ENCODE measurements around the gene PBX1.

DNA sequence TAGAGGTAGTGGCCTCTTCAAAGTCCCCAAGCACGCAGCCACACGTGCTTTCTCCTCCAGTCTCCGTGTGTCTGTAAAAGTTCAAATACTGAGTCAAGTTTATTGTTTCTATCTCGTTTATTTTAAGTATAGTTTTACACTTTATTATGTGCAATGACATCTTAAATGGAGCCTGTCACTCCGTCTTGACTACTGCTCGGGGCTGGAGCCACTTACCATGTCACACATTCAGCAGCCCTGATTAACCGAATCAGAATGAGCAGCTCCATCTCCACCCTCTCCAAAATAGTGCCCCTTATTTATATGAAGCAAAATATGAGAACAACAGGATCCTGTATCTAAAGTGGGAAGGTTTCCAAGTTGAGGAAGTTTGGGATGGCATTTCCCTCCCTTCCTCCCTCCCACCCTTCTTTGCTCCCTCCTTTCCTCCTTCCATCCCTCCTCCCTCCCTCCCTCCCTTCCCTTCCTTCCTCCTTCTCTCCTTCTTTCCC is 201.0 kb downstream of the PBX1 start:
- TF ChIP-seq, protein P1, sequence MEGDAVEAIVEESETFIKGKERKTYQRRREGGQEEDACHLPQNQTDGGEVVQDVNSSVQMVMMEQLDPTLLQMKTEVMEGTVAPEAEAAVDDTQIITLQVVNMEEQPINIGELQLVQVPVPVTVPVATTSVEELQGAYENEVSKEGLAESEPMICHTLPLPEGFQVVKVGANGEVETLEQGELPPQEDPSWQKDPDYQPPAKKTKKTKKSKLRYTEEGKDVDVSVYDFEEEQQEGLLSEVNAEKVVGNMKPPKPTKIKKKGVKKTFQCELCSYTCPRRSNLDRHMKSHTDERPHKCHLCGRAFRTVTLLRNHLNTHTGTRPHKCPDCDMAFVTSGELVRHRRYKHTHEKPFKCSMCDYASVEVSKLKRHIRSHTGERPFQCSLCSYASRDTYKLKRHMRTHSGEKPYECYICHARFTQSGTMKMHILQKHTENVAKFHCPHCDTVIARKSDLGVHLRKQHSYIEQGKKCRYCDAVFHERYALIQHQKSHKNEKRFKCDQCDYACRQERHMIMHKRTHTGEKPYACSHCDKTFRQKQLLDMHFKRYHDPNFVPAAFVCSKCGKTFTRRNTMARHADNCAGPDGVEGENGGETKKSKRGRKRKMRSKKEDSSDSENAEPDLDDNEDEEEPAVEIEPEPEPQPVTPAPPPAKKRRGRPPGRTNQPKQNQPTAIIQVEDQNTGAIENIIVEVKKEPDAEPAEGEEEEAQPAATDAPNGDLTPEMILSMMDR (IDR thresholded peaks at IDR 0.05; ENCODE audit: low read depth, low read length, poor library complexity, severe bottlenecking): no peak
- TF ChIP-seq EZH2phosphoT487 (IDR thresholded peaks at IDR 0.05; ENCODE audit: borderline replicate concordance, low read length): no peak

Measured in DOHH2 (cell line).